Osteoblast (primary cell): ENCODE results near the gene ZNF726. TPM values are rescaled to one million over a fixed set of nuclear protein-coding genes. Genes with fewer than 3 reads are reported as not detected.

Experiments
- DNase-seq: peaks from one replicate; pipeline ENCODE4 v3.0.0; 2011; ENCODE audit warnings: low spot score, mixed read lengths; ENCODE audit not compliant: insufficient read length; ENCODE audit errors: missing footprints
- H2AFZ ChIP-seq: 2 replicates; pipeline ENCODE4 v1.6.0; 2011; ENCODE audit warnings: mild to moderate bottlenecking, low read length
- H3K27ac ChIP-seq: 2 replicates; pipeline ENCODE4 v1.5.1; 2011; ENCODE audit warnings: mild to moderate bottlenecking, low read depth, low read length, moderate library complexity
- H3K27me3 ChIP-seq: 2 replicates; pipeline ENCODE4 v1.6.0; 2012; ENCODE audit warnings: mild to moderate bottlenecking, control low read depth, inconsistent platforms, low read length, moderate library complexity; ENCODE audit not compliant: insufficient read depth
- H3K36me3 ChIP-seq: 2 replicates; pipeline ENCODE4 v1.5.1; 2011; ENCODE audit warnings: mild to moderate bottlenecking, low read length, control low read depth, moderate library complexity; ENCODE audit not compliant: insufficient read depth
- H3K4me1 ChIP-seq: 2 replicates; pipeline ENCODE4 v1.5.1; 2011; ENCODE audit warnings: mild to moderate bottlenecking, low read length, control low read depth, moderate library complexity; ENCODE audit not compliant: insufficient read depth
- H3K4me2 ChIP-seq: 2 replicates; pipeline ENCODE4 v1.6.0; 2011; ENCODE audit warnings: mild to moderate bottlenecking, low read length; ENCODE audit not compliant: insufficient read depth
- H3K4me3 ChIP-seq: fragments of 200-600 bp; sonication (generic); 3 replicates; pipeline ENCODE4 v1.5.1; 2012; ENCODE audit warnings: mild to moderate bottlenecking, low read length, inconsistent platforms; ENCODE audit not compliant: insufficient read depth
- H3K79me2 ChIP-seq: 2 replicates; pipeline ENCODE4 v1.6.0; 2012; ENCODE audit warnings: mild to moderate bottlenecking, low read length, control low read depth, inconsistent platforms; ENCODE audit not compliant: insufficient read depth
- H3K9me3 ChIP-seq: 2 replicates; pipeline ENCODE4 v1.5.1; 2011; ENCODE audit warnings: low read depth, low read length, control low read depth
- H4K20me1 ChIP-seq: 2 replicates; pipeline ENCODE4 v1.6.0; 2012; ENCODE audit warnings: mild to moderate bottlenecking, low read length, control low read depth; ENCODE audit not compliant: insufficient read depth
- total RNA-seq: library from RNA; depleted of rRNA; stranded (reverse); fragments of >200 nt; gene quantifications from 2 replicates; pipeline ENCODE4 v1.2.3, GENCODE V29; 2012
- TF ChIP-seq, protein P1 (sequence below): IDR thresholded peaks from 2 replicates; pipeline ENCODE4 v1.5.1; 2011; ENCODE audit warnings: mild to moderate bottlenecking, low read depth, low read length, moderate library complexity; ENCODE audit errors: extremely low read depth

ZNF726 gene
- total RNA-seq, 1 donor = 1.8 TPM

DNA sequence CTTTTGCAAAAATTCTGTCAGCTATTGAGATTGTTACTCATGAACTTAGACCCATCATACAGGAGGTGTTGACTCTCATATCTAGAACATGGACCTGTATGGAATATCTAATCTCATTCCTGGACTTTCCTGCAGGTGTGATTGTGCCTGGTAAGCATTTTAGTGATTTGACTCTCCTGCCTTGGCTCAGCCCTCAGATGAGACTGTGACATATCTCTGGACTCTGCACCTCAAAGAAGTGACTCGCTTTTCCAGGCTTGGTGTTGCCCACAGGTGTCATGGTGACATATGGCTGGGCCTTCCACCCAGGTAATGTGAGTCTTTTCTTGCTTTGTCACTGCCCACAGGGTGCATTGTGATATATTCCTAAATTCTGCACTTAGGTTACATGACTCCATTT is 17.8 kb upstream of the ZNF726 start:
- no peak overlapping the region for H3K4me3 ChIP-seq
- TF ChIP-seq, protein P1, sequence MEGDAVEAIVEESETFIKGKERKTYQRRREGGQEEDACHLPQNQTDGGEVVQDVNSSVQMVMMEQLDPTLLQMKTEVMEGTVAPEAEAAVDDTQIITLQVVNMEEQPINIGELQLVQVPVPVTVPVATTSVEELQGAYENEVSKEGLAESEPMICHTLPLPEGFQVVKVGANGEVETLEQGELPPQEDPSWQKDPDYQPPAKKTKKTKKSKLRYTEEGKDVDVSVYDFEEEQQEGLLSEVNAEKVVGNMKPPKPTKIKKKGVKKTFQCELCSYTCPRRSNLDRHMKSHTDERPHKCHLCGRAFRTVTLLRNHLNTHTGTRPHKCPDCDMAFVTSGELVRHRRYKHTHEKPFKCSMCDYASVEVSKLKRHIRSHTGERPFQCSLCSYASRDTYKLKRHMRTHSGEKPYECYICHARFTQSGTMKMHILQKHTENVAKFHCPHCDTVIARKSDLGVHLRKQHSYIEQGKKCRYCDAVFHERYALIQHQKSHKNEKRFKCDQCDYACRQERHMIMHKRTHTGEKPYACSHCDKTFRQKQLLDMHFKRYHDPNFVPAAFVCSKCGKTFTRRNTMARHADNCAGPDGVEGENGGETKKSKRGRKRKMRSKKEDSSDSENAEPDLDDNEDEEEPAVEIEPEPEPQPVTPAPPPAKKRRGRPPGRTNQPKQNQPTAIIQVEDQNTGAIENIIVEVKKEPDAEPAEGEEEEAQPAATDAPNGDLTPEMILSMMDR = no peak

DNA sequence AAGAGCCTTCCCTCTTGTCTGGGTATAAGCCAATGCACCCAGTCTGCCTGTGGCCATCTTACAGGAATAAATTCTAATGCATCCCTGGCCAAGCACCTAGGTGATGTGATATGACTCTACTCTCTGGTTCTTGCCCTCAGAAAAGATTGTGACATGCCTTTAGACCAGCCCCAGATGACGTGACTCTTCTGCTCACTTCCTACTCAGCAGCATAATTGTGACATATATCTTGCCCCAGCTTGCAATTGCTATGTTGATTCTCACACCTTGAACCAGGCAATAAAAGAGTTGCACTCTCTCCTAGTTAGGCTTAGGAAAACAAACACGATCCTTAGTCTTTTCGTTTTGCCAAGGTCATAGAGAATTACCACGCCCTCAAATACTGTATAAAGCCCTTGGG is 13.3 kb upstream of the ZNF726 start:
- no peaks in the 10 kb centered on the region for H3K4me1 ChIP-seq
- H3K79me2 ChIP-seq = no peaks in the 10 kb centered on the region
- no peaks in the 10 kb centered on the region for H3K27me3 ChIP-seq
- no peak overlapping the region for H3K27ac ChIP-seq
- H2AFZ ChIP-seq = no peak overlapping the region
- H3K9me3 ChIP-seq = peaks cover 4% of the 10 kb centered on the region
- H4K20me1 ChIP-seq = no peaks in the 10 kb centered on the region
- TF ChIP-seq, protein P1 = no peak
- no peak for DNase-seq
- no peak overlapping the region for H3K4me2 ChIP-seq
- no peaks in the 10 kb centered on the region for H3K36me3 ChIP-seq
- no peak overlapping the region for H3K4me3 ChIP-seq

More for the DNA sequence above, 17.8 kb upstream of the ZNF726 start:
- DNase-seq = no peak
- Histone ChIP-seq H3K27me3 (no peaks in the 10 kb centered on the region), H3K4me1 (no peaks in the 10 kb centered on the region), H3K27ac (no peak overlapping the region), H3K79me2 (no peaks in the 10 kb centered on the region), H4K20me1 (no peaks in the 10 kb centered on the region), H3K36me3 (no peaks in the 10 kb centered on the region), H3K4me2 (no peak overlapping the region), H3K9me3 (no peaks in the 10 kb centered on the region), H2AFZ (no peak overlapping the region)

DNA sequence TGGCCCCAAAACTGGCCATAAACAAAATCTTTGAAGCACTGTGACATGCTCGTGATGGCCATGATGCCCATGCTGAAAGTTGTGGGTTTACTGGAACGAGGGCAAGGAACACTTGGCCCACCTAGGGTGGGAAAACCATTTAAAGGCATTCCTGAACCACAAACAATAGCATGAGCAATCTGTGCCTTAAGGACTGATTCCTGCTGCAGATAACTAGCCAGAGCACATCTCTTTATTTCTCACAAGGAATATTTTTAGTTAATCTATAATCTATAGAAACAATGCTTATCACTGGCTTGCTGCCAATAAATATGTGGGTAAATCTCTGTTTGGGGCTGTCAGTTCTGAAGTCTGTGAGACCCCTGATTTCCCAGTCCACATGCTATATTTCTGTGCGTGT is 10.3 kb upstream of the ZNF726 start:
- TF ChIP-seq, protein P1 = no peak
- H3K27me3 ChIP-seq = no peaks in the 10 kb centered on the region
- peaks cover 4% of the 10 kb centered on the region for H3K9me3 ChIP-seq
- no peak overlapping the region for H2AFZ ChIP-seq
- H3K4me2 ChIP-seq = no peak overlapping the region
- H3K4me1 ChIP-seq = no peaks in the 10 kb centered on the region
- DNase-seq = no peak
- no peak overlapping the region for H3K4me3 ChIP-seq
- no peaks in the 10 kb centered on the region for H3K79me2 ChIP-seq
- H4K20me1 ChIP-seq = no peaks in the 10 kb centered on the region
- no peak overlapping the region for H3K27ac ChIP-seq
- H3K36me3 ChIP-seq = no peaks in the 10 kb centered on the region

DNA sequence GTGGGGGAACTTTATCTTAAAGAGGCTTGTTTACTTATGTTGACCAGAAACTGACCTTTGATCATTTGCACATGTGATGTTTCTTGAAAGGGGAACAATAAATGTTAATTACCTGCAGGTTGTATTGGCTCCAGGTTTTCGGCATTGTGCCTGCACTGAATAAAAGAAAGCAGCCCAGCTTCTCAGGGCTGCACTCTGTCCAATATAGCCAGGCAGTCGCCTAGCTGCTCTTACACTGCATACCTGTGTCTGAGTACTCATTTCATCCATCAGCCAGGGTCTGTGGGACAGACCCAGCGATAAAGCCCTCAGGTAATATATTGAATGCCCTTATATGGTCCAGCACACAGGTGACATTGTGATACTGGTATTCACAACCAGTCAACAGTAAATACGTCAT is 8.9 kb upstream of the ZNF726 start:
- Histone ChIP-seq H2AFZ (no peak overlapping the region), H3K36me3 (no peaks in the 10 kb centered on the region), H3K9me3 (peaks cover 4% of the 10 kb centered on the region), H3K4me2 (no peak overlapping the region), H3K27me3 (no peaks in the 10 kb centered on the region), H3K4me3 (no peak overlapping the region), H3K4me1 (no peaks in the 10 kb centered on the region), H3K79me2 (no peaks in the 10 kb centered on the region), H4K20me1 (no peaks in the 10 kb centered on the region), H3K27ac (no peak overlapping the region)
- no peak for DNase-seq
- TF ChIP-seq, protein P1 = no peak
